PC-3 (cell line): ENCODE data around the gene PTK6. TPM values are rescaled to one million over a fixed set of nuclear protein-coding genes. Genes with fewer than 3 reads are reported as not detected.

Source experiments
- ATAC-seq: fragments of 200-7000 bp; cut with Tn5 transposase; 2 replicates; pipeline ENCODE4 v1.9.1; 2020; ENCODE audit warnings: mild to moderate bottlenecking, moderate library complexity
- BruUV-seq: library from RNA; stranded (reverse); fragments of 400-500 nt; replicated peaks from 2 replicates; lab custom pipeline; 2021; lab: Mats Ljungman, UMichigan
- CTCF ChIA-PET: fragments of 300-600 bp; sonication (Branson Sonifier 250); formaldehyde crosslinking; loops from one replicate; lab custom pipeline; 2022; ENCODE audit warnings: antibody characterized with exemption; lab: Charles Lee
- POLR2A ChIA-PET: fragments of 300-600 bp; sonication (Branson Sonifier 250); formaldehyde crosslinking; loops from one replicate; lab custom pipeline; 2022; ENCODE audit warnings: antibody characterized with exemption; ENCODE audit not compliant: unreplicated experiment; lab: Charles Lee
- DNase-seq: peaks from one replicate; pipeline ENCODE4 v3.0.0-alpha.2; 2015
- H2AFZ ChIP-seq: fragments of 300-600 bp; sonication (generic); 2 replicates; pipeline ENCODE4 v1.6.0; 2016; ENCODE audit warnings: antibody characterized with exemption, low read length
- H3F3A ChIP-seq: fragments of 300-600 bp; sonication (generic); one replicate; pipeline ENCODE4 v1.6.0; 2017; ENCODE audit warnings: antibody characterized with exemption, low read length, control low read depth, mild to moderate bottlenecking; ENCODE audit not compliant: unreplicated experiment
- H3K27ac ChIP-seq: fragments of 300-600 bp; sonication (generic); 2 replicates; pipeline ENCODE4 v1.5.1; 2016; ENCODE audit warnings: mild to moderate bottlenecking, low read length
- H3K27me3 ChIP-seq: fragments of 300-600 bp; sonication (generic); 2 replicates; pipeline ENCODE4 v1.6.1; 2016; ENCODE audit warnings: low read length, mixed read lengths
- H3K36me3 ChIP-seq: fragments of 300-600 bp; sonication (generic); 2 replicates; pipeline ENCODE4 v1.6.1; 2016; ENCODE audit warnings: low read depth, mixed run types, low read length, mixed read lengths
- H3K4me1 ChIP-seq: fragments of 300-600 bp; sonication (generic); 2 replicates; pipeline ENCODE4 v1.5.1; 2016; ENCODE audit warnings: low read length; ENCODE audit not compliant: insufficient read depth
- H3K4me2 ChIP-seq: fragments of 300-600 bp; sonication (generic); 2 replicates; pipeline ENCODE4 v1.6.0; 2016; ENCODE audit warnings: low read length
- H3K4me3 ChIP-seq: fragments of 300-600 bp; sonication (generic); 2 replicates; pipeline ENCODE4 v1.5.1; 2016; ENCODE audit warnings: mild to moderate bottlenecking, low read length, mixed read lengths
- H3K79me2 ChIP-seq: fragments of 300-600 bp; sonication (generic); 2 replicates; pipeline ENCODE4 v1.6.1; 2017; ENCODE audit warnings: low read length, mixed read lengths
- H3K9ac ChIP-seq: fragments of 300-600 bp; sonication (generic); 2 replicates; pipeline ENCODE4 v1.6.0; 2016; ENCODE audit warnings: mild to moderate bottlenecking, low read length
- H3K9me2 ChIP-seq: fragments of 300-600 bp; sonication (generic); replicated peaks from 2 replicates; pipeline ENCODE4 v1.6.1; 2016; ENCODE audit warnings: mixed run types, low read length, mixed read lengths
- H3K9me3 ChIP-seq: fragments of 300-600 bp; sonication (generic); 2 replicates; pipeline ENCODE4 v1.6.1; 2016; ENCODE audit warnings: low read length, mixed read lengths
- H4K20me1 ChIP-seq: fragments of 300-600 bp; sonication (generic); 2 replicates; pipeline ENCODE4 v1.6.1; 2016; ENCODE audit warnings: low read length, mixed read lengths
- EZH2 ChIP-seq: fragments of 300-600 bp; sonication (generic); IDR thresholded peaks from one replicate; pipeline ENCODE4 v1.6.1; 2017; ENCODE audit warnings: antibody characterized with exemption, mild to moderate bottlenecking, low read length; ENCODE audit not compliant: unreplicated experiment
- EZH2phosphoT487 ChIP-seq: fragments of 300-600 bp; sonication (generic); IDR thresholded peaks from 2 replicates; pipeline ENCODE4 v1.6.1; 2018; ENCODE audit warnings: mild to moderate bottlenecking, antibody characterized with exemption, low read length, borderline replicate concordance
- intact Hi-C: fragments of 100-400 bp; cut with micrococcal nuclease; formaldehyde crosslinking; loops from 2 replicates; pipeline ENCODE4 v1.9.0; 2023
- total RNA-seq: library from RNA; depleted of rRNA; stranded (reverse); fragments of >200 nt; gene quantifications from 2 replicates; pipeline ENCODE4 v1.2.3, GENCODE V29; 2014
- TF ChIP-seq, protein P1 (sequence below): fragments of 300-600 bp; sonication (generic); conservative IDR thresholded peaks from 2 replicates; pipeline ENCODE4 v1.5.1; 2017; ENCODE audit warnings: antibody characterized with exemption, low read depth, mild to moderate bottlenecking, low read length

The PTK6 gene
- total RNA-seq, 1 experiment from 2014 or later: 11.1 TPM

DNA sequence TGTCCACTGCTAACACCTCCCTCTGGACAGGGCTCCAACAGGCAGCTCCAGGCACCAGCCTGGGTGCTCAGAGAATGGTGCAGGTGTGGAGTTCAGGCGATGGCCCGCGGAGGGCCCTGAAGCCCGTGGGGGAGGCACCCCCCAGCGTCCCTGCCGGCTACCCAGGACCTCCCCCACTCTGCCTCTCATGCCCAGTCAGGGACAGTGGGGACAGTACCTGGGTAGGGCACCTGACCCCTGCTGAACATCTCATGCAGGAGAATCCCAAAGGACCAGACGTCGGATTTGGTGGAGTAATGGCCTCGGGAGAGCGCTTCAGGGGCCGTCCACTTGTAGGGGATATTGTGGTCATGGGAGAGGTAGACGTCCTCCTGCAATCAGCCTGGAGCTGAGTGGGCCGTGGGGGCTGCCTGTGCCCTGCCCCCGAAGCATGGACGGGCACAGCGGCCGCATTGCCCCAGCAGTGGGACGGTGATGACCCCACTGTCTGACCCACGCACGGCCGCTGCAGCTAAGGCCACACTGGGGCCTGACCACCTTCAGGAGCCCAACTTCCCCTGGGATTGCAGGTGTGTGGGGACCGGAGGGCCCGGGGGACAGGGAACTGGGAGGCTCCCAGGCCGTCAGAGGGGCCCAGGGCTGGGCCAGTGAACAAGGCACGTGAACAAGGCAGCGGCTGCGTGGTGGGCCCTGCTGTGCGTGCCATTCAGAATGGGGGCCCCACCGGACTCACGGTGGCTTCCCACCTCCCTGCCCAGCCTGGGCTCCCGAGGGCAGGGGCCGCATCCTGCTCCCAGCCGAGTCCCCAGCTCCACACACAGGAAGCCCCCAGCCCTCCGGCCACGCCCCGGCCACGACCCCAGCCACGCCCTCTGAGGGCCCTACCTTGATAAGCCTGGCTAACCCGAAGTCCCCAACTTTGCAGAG is 7.1 kb downstream of the PTK6 start:
- Histone ChIP-seq H3K9me3 (no peaks in the 10 kb centered on the region), H3K9me2 (no peaks in the 10 kb centered on the region), H3K27ac (no peak overlapping the region), H3K27me3 (no peaks in the 10 kb centered on the region), H4K20me1 (no peaks in the 10 kb centered on the region), H2AFZ (no peak overlapping the region), H3K9ac (no peak overlapping the region), H3K36me3 (no peaks in the 10 kb centered on the region), H3K4me1 (no peaks in the 10 kb centered on the region), H3K4me2 (no peak overlapping the region), H3K4me3 (no peak overlapping the region), H3F3A (peaks cover 5% of the 10 kb centered on the region), H3K79me2 (no peaks in the 10 kb centered on the region)
- TF ChIP-seq EZH2 (no peak), EZH2phosphoT487 (no peak)
- TF ChIP-seq, protein P1, sequence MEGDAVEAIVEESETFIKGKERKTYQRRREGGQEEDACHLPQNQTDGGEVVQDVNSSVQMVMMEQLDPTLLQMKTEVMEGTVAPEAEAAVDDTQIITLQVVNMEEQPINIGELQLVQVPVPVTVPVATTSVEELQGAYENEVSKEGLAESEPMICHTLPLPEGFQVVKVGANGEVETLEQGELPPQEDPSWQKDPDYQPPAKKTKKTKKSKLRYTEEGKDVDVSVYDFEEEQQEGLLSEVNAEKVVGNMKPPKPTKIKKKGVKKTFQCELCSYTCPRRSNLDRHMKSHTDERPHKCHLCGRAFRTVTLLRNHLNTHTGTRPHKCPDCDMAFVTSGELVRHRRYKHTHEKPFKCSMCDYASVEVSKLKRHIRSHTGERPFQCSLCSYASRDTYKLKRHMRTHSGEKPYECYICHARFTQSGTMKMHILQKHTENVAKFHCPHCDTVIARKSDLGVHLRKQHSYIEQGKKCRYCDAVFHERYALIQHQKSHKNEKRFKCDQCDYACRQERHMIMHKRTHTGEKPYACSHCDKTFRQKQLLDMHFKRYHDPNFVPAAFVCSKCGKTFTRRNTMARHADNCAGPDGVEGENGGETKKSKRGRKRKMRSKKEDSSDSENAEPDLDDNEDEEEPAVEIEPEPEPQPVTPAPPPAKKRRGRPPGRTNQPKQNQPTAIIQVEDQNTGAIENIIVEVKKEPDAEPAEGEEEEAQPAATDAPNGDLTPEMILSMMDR: no peak
- no peak for DNase-seq
- intact Hi-C loops: loop anchor here (5.0 kb wide), 1 partner anchor 603 kb away; the partner anchor contains the start of gene DIDO1
- no peak; the same call in 1 of the 2 replicates for ATAC-seq
- CTCF ChIA-PET: no interaction called here
- BruUV-seq: no TSS peak
- POLR2A ChIA-PET: interaction anchor here (0.5 kb wide), 1 partner anchor 119 kb away, joined by 4 read pairs; no protein-coding TSS in a partner anchor

DNA sequence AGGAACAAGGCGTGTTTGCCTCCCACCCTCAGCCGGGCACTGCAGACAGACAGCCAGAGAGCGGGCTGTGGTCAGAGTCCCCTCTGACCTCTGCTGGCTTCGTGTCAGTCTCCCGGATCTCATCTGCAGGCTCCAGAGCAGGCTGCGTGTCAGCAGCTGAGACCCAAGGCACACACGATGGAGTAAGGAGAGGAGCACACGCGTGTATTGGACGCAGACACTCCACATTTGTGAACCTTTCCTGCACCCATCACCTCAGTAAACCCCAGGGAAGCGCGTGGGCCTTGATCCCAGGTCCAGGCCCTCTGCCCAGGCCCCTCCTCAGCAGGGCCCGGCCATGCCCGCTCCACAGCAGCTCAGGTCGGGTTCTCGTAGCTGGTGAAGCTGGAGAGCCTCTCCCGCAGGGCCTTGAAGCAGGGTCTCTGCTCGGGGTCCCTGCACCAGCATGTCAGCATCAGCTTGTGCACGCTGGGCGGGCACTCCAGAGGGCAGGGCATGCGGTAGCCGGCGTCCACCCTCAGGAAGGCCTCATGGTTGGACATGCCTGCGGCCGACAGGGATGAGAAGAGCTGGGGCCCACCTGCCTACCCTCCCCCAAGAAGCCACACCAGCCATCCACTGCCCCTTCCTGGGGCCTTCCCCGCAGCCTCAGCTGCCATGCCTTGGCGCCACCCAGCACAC is 7.9 kb downstream of the PTK6 start:
- Histone ChIP-seq H3K9ac (no peak overlapping the region), H3K27me3 (no peaks in the 10 kb centered on the region), H3K36me3 (no peaks in the 10 kb centered on the region), H3K4me1 (no peaks in the 10 kb centered on the region), H3K79me2 (no peaks in the 10 kb centered on the region), H4K20me1 (no peaks in the 10 kb centered on the region), H3K9me3 (no peaks in the 10 kb centered on the region), H2AFZ (no peak overlapping the region), H3K4me2 (no peak overlapping the region), H3K27ac (no peak overlapping the region), H3F3A (peaks cover 8% of the 10 kb centered on the region), H3K4me3 (no peak overlapping the region), H3K9me2 (no peaks in the 10 kb centered on the region)
- no TSS peak for BruUV-seq
- ATAC-seq: no peak
- CTCF ChIA-PET: no interaction called here
- intact Hi-C loops: no loop called here
- TF ChIP-seq EZH2 (no peak), EZH2phosphoT487 (no peak)
- TF ChIP-seq, protein P1: no peak
- no peak for DNase-seq
- POLR2A ChIA-PET: interaction anchor here (0.6 kb wide), 1 partner anchor 1144 kb away, joined by 3 read pairs; no protein-coding TSS in a partner anchor
